Measurements from ENCODE around the gene SORCS2.
"Not testable (repeated sequence)": the region's sequence is repeated elsewhere in the genome, so short reads cannot be mapped to it uniquely, and the experiment has no call there.

SORCS2 gene

GRCh38 chr4:7575426-7575825 is 383.1 kb downstream of the SORCS2 start:
- no peak for DNase-seq

DNA sequence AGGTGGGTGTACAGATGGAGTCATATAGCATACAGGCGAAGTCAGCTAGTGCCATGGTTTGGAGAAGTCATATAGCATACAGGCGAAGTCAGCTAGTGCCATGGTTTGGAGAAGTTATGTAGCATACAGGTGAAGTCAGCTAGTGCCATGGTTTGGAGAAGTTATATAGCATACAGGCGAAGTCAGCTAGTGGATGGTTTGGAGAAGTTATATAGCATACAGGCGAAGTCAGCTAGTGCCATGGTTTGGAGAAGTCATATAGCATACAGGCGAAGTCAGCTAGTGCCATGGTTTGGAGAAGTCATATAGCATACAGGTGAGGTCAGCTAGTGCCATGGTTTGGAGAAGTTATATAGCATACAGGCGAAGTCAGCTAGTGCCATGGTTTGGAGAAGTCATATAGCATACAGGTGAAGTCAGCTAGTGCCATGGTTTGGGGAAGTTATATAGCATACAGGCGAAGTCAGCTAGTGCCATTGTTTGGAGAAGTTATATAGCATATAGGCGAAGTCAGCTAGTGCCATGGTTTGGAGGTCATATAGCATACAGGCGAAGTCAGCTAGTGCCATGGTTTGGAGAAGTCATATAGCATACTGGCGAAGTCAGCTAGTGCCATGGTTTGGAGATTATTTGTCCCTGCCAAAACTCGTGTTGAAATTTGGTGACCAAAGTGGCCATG is 385.2 kb downstream of the SORCS2 start:
- DNase-seq, result not testable (repeated sequence)

- DNase-seq, result no peak
These were observed 389.1 kb downstream of the SORCS2 start for GRCh38 chr4:7581477-7581876.

DNA sequence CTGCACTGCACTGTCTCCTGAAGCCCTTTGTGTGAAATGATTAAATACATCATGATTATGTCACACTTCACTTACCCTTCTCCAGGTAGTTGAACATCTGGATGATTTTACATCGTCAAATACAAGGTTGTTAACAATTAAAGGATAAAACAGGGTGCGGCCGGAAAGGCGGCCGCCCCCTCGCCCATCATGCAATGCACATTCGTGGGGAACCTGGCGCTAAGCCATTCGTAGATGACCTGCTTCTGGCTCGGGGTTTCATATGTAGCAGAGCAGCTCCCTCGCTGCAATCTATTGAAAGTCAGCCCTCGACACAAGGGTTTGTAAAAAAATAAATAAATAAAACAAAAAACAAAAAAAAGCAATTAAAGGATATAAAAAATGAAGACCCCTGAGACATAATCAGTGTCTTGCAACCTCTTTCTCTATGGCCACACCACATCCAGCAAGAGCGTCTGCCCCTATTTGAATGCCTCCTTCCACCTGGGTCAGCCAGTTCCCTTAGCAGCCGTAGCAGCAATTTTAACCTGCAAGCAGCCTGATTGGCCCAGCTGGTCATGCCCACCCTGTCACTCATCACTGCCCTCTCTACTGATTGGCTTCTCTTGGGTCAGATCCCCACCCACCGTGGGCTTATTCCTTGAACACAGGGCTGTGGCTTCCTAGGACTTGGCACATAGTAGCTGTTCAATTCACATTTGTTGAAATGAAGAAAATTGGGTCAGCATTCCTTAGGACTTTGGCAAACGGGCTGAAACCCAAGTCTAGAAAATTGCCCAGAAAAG is 390.2 kb downstream of the SORCS2 start:
- DNase-seq, result no peak

GRCh38 chr4:7584098-7584497 is 391.8 kb downstream of the SORCS2 start:
- DNase-seq, result no peak

GRCh38 chr4:7584606-7585159 is 392.3 kb downstream of the SORCS2 start:
- no peak for DNase-seq

GRCh38 chr4:7585768-7586167 is 393.4 kb downstream of the SORCS2 start:
- DNase-seq, result no peak

DNA sequence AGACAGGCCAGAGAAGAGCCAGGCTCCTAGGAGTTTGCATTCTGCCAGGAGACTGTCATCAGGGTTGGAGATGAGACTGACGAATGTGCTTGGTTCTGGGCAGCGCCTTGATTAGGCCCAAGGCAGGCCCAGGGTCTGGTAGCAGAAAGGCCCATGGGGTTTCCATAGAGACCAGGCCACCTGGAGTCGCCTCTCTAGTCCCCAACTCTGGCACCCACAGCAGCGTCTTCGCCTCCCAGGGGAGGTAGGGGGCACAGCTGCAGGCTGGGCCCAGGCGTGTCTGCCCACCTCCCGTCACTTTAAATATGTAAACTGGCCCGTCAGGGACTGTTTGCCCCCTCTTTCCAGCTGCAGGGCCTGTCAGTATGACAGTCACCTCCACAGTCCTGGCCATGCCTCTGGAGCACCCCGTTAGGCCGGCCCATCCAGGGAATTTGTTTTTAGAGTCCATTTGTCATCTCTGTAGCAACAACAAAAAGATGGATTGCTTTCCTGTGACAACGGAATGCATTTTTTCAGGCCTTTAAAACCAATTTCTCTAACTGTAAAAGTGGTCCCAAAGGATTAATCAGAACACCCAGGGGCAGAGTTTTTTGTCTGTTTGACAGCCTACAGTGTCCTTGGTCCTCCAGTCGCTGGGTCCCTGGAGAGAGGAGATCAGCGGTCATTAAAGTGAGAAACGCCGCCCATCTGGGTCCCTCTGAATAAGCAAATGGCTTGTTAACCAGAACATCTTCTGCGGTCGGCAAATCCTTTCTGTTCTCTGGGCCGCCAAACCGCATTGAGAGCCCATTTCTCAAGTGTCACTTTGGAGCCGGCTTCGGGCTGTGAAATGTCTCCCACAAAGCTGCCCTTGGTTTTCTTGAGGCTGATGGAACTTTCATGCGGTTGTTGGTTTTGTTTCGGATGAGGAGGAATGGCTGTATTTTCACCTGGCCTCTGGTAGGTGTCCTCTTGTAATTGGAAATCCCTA is 395.4 kb downstream of the SORCS2 start:
- DNase-seq, result no peak

GRCh38 chr4:7590189-7590588 is 397.9 kb downstream of the SORCS2 start:
- DNase-seq, result no peak

GRCh38 chr4:7590899-7591298 is 398.6 kb downstream of the SORCS2 start:
- no peak for DNase-seq

DNA sequence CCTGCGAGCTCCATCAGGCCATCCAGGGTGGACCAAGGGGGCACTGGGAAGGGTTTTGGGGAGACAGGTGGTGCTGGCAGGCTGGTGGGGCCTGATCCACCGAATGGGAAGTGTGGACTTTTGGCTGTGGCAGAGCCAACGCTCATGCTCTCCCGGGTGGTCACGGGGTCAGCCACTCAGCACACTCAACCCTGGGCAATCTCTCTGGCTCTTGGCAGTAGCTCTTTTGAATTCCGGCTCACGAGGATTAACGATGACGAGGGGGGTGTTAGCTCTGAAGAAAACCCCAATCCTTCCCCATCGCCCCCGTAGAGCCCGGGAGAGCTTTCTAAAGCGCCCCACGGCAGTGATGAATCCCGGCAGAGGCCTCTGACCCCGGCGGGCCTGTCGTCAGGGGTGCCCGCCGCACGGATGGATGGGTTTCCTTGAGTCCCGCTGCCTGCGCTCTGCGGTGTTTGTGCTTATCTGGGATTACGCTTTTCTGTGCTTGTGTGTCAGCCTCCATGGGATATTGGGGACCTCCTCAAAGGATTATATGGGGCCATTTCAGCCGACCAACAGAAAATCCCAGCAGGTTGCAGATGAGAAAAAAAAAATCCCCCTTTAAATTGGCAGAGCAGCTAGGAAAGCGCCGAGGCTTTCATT is 399.2 kb downstream of the SORCS2 start:
- no peak for DNase-seq

DNA sequence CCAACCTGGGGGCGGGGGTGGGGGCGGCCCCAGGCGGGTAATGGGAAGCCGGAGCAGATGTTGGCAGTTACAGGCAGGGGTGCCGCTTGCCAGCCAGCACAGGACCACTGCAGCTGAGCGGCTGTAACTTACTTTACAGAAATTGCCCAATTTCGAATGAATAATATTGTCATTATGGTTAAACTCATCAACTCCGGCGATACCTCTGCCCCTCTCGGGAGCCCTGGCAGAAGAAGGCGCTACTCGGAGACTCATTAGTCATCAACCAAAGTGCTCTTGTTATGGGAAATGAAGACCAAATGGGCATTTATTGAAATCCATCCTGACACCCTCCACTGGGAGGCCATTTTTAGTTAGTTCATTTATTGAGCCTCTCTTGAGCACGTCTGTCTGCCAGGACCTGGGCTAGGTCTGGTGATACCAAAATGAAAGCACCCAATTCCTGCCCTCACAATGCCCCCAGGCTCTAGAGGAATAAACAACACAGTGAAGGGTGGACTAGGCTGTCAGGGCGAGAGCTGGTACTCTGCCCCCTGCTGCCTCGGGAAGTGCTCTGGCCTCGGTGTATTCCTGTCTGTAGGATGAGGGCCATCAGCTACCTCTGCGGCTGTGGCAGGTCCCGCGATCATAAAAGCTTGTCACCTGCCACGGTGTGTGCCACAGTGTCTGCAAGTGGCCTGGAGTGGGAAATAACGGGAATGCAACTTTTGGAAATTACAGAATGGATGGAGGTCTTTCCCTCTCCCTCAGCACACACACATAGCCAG is 401.5 kb downstream of the SORCS2 start:
- no peak for DNase-seq

GRCh38 chr4:7595934-7596461 is 403.7 kb downstream of the SORCS2 start:
- DNase-seq, result no peak

GRCh38 chr4:7596918-7597606 is 404.7 kb downstream of the SORCS2 start:
- DNase-seq, result no peak

GRCh38 chr4:7598939-7599790 is 406.8 kb downstream of the SORCS2 start:
- DNase-seq, result no peak

DNA sequence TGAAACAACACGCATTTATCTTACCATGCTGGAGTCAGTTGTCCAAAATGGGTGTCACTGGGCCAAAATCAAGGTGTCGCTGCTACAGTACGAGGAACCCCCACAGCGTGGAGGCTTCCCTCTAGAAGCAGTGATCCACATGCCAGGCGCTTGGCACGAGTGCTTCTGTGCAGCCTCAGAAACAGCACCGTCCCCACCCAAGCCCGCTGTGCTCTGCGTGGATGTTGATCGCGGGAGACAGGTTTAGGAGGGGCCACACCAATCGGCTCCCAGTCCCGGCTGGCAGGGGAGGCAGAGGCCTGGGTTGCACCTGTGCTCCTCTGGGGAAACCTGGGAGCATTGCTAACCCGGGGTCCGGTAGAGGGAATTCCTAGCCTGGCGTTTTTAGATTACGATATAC is 407.9 kb downstream of the SORCS2 start:
- DNase-seq, result no peak

DNA sequence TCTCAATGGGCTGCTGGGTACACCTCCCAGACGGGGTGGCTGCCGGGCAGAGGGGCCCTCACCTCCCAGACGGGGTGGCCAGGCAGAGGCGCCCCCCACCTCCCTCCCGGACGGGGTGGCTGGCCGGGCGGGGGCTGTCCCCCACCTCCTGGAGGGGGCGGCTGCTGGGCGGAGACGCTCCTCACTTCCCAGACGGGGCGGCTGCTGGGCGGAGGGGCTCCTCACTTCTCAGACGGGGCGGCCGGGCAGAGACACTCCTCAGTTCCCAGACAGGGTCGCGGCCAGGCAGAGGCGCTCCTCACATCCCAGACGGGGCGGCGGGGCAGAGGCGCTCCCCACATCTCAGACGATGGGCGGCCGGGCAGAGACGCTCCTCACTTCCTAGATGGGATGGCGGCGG is 409.8 kb downstream of the SORCS2 start:
- DNase-seq, result not testable (repeated sequence)

DNA sequence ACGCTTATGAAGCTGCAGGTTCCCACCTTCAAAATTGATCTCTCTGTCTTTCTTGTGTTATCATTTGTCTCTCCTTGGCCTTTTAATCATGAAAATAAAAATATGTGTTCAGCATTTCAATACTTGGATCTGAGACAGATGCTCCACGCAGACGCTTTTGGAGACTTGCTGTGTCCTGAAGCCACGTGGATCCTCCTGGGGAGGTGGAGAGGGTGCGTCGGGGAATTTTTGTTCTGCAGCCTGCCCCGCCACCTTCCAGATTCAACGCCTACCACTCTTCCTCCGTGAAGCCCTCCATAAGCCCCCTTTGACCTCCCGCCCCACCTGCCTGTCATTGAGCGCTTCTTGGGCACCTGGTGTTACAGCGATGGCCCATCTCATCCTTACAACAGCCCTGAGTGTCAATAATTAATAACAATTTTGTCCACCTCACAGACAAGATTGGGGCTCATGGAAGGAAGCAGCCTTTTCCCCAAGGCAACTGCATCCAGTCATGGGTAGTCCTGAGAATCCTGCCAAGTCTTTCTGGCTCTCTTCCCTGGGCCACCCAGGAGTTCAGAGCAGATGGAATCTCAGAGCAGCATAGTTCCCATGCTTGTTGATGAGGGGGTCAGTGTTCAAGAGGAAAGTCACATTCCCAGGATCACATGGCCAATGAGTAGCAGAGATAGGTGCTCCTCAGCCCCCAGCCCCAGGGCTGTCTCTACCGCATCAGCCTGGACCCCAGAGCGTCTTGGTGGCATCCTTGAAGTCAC is 415.0 kb downstream of the SORCS2 start:
- no peak for DNase-seq

DNA sequence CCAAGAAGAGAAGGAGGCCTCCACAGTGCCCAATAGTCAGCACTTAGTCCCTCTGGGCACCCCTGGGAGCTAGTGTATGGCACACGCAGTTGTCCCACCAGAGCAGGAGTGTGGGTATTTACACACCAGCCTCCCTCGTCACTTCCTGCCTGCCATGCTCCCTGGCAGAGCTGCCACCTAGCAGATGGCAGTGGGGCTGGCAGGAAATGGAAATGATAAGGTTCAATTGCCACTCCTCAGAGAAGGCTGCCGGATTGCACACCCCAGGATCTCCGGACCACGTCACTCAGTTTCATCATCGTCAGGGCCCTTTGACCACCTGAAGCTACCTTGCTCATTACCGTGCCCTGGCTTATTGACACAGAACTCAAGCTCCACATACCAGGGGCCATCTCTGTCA is 415.7 kb downstream of the SORCS2 start:
- no peak for DNase-seq

All from activated CD4-positive, alpha-beta T cell treated with anti-CD3 and anti-CD28 coated beads for 4 hours (primary cell).